GM23338 (cell line): ENCODE measurements around the gene SMIM10. TPM values are rescaled to one million over a fixed set of nuclear protein-coding genes. Genes with fewer than 3 reads are reported as not detected.

ENCODE experiments used
- ATAC-seq: fragments of 200-7000 bp; cut with Tn5 transposase; 3 replicates; pipeline ENCODE4 v1.9.1; 2020
- DNase-seq: peaks from one replicate; pipeline ENCODE4 v3.0.0-alpha.2; 2015; ENCODE audit warnings: low spot score
- H2AFZ ChIP-seq: fragments of 200-600 bp; sonication (generic); 2 replicates; pipeline ENCODE4 v1.8.0; 2016; ENCODE audit warnings: antibody characterized with exemption, mild to moderate bottlenecking, moderate library complexity
- H3F3A ChIP-seq: fragments of 200-600 bp; sonication (generic); replicated peaks from 2 replicates; pipeline ENCODE4 v1.8.0; 2017; ENCODE audit warnings: antibody characterized with exemption, mixed run types, low read depth
- H3K27ac ChIP-seq: fragments of 200-600 bp; sonication (generic); 2 replicates; pipeline ENCODE4 v1.6.1; 2016; ENCODE audit warnings: low read depth
- H3K27me3 ChIP-seq: fragments of 200-600 bp; sonication (generic); 2 replicates; pipeline ENCODE4 v1.8.0; 2016; ENCODE audit warnings: mild to moderate bottlenecking, mixed run types, moderate library complexity; ENCODE audit not compliant: insufficient read depth
- H3K36me3 ChIP-seq: fragments of 200-600 bp; sonication (generic); 2 replicates; pipeline ENCODE4 v1.8.0; 2016; ENCODE audit warnings: mild to moderate bottlenecking; ENCODE audit not compliant: insufficient read depth
- H3K4me1 ChIP-seq: fragments of 200-600 bp; sonication (generic); 2 replicates; pipeline ENCODE4 v1.8.0; 2016; ENCODE audit warnings: mild to moderate bottlenecking, moderate library complexity; ENCODE audit not compliant: insufficient read depth
- H3K4me2 ChIP-seq: fragments of 200-600 bp; sonication (generic); 2 replicates; pipeline ENCODE4 v1.7.1; 2017; ENCODE audit warnings: mixed run types
- H3K4me3 ChIP-seq: fragments of 200-600 bp; sonication (generic); 2 replicates; pipeline ENCODE4 v1.6.1; 2016; ENCODE audit warnings: mixed run types
- H3K79me2 ChIP-seq: fragments of 200-600 bp; sonication (generic); replicated peaks from 2 replicates; pipeline ENCODE4 v1.8.0; 2017; ENCODE audit warnings: mild to moderate bottlenecking; ENCODE audit not compliant: insufficient read depth
- H3K9me2 ChIP-seq: fragments of 200-600 bp; sonication (generic); 2 replicates; pipeline ENCODE4 v1.8.0; 2017; ENCODE audit not compliant: insufficient read depth
- H4K20me1 ChIP-seq: fragments of 200-600 bp; sonication (generic); replicated peaks from 2 replicates; pipeline ENCODE4 v1.8.0; 2017; ENCODE audit warnings: mild to moderate bottlenecking; ENCODE audit not compliant: insufficient read depth
- H3K27ac Mint-ChIP-seq: 2 replicates; pipeline ENCODE4 v1.8.0; 2020; ENCODE audit warnings: inconsistent platforms, mild to moderate bottlenecking, moderate library complexity, mixed read lengths
- H3K27me3 Mint-ChIP-seq: 3 replicates; pipeline ENCODE4 v1.8.0; 2022; ENCODE audit warnings: low read depth, mild to moderate bottlenecking, moderate library complexity, mixed read lengths, inconsistent platforms; ENCODE audit not compliant: insufficient read depth, poor library complexity
- H3K36me3 Mint-ChIP-seq: 3 replicates; pipeline ENCODE4 v1.8.0; 2021; ENCODE audit warnings: low read depth, mild to moderate bottlenecking, inconsistent platforms, moderate library complexity, mixed read lengths
- H3K4me1 Mint-ChIP-seq: 3 replicates; pipeline ENCODE4 v1.8.0; 2020; ENCODE audit warnings: mild to moderate bottlenecking, inconsistent platforms, mixed read lengths
- H3K4me3 Mint-ChIP-seq: 3 replicates; pipeline ENCODE4 v1.8.0; 2021; ENCODE audit warnings: moderate library complexity, mild to moderate bottlenecking, inconsistent platforms, mixed read lengths
- H3K9me3 Mint-ChIP-seq: 3 replicates; pipeline ENCODE4 v1.8.0; 2020; ENCODE audit warnings: moderate library complexity, mild to moderate bottlenecking, inconsistent platforms, mixed read lengths
- CREB1 ChIP-seq: fragments of 250-450 bp; sonication (Bioruptor Pico); IDR thresholded peaks from 2 replicates; pipeline ENCODE4 v1.5.0; 2020; ENCODE audit warnings: low read depth, mild to moderate bottlenecking, moderate library complexity
- CTCF ChIP-seq, 2 experiments: fragments of 200-600 bp in 1 of 2; sonication (generic) in 1 of 2; conservative IDR thresholded peaks; 2 replicates each; pipeline versions ENCODE4 v1.5.1 to v1.6.1; 2016 to 2017; ENCODE audit warnings: antibody characterized with exemption in 2 of 2, low read depth in 2 of 2, mild to moderate bottlenecking in 2 of 2, moderate library complexity in 1 of 2
- EZH2 ChIP-seq: fragments of 200-600 bp; sonication (generic); IDR thresholded peaks from one replicate; pipeline ENCODE4 v1.8.0; 2017; ENCODE audit warnings: antibody characterized with exemption, mild to moderate bottlenecking, low read depth; ENCODE audit not compliant: unreplicated experiment
- EZH2phosphoT487 ChIP-seq: fragments of 200-600 bp; sonication (generic); IDR thresholded peaks from one replicate; pipeline ENCODE4 v1.8.1; 2018; ENCODE audit warnings: antibody characterized with exemption; ENCODE audit not compliant: unreplicated experiment
- POLR2AphosphoS5 ChIP-seq: IDR thresholded peaks from 2 replicates; pipeline ENCODE4 v1.6.1; 2016; ENCODE audit warnings: antibody characterized with exemption, low read depth
- REST ChIP-seq: IDR thresholded peaks from one replicate; pipeline ENCODE4 v1.6.1; 2018; ENCODE audit warnings: antibody characterized with exemption; ENCODE audit not compliant: unreplicated experiment
- ZNF114 ChIP-seq: fragments of 250-450 bp; sonication (Bioruptor Pico); IDR thresholded peaks from 2 replicates; pipeline ENCODE4 v1.5.0; 2020; ENCODE audit warnings: mild to moderate bottlenecking, moderate library complexity
- polyA plus RNA-seq: library from polyadenylated mRNA; unstranded; fragments of >200 nt; fragmentation: Nextera tagmentation; extraction: Ambion mirVana; gene quantifications from 2 replicates; pipeline ENCODE4 v1.2.1, GENCODE V29; 2016
- total RNA-seq: library from RNA; depleted of rRNA; stranded (reverse); fragments of >200 nt; shearing (Covaris generic); gene quantifications from 2 replicates; pipeline ENCODE4 v1.2.3, GENCODE V29; 2014
- TF ChIP-seq, protein P1 (sequence below): IDR thresholded peaks from 2 replicates; pipeline ENCODE4 v1.6.1; 2016; ENCODE audit warnings: antibody characterized with exemption
- TF ChIP-seq, protein P2 (sequence below): fragments of 250-450 bp; sonication (Bioruptor Pico); IDR thresholded peaks from 2 replicates; pipeline ENCODE4 v1.5.0; 2020; ENCODE audit warnings: mild to moderate bottlenecking, moderate library complexity

Gene SMIM10
- total and polyA plus RNA-seq, 2 experiments from 2014 or later = 1.7 to 4.8 TPM

DNA sequence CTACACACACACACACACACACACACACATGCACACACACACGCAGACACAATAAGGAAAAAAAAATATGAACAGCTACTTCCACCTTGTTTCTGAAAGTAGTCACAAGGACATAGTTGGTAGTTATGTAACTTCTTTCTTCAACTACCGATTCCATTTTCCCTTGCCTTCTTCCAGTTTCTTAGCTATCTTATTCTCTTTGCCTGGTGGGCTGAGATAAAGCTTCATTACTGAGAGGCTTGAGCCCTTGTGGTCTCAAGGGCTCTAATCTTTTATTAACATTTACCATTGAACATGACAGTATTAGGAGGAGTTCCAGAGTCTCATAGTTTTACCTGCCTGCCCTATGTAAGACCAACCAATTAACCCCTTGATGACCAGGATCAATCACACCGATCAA lies 8.9 kb upstream of the SMIM10 start (continued):
- TF ChIP-seq, protein P1, sequence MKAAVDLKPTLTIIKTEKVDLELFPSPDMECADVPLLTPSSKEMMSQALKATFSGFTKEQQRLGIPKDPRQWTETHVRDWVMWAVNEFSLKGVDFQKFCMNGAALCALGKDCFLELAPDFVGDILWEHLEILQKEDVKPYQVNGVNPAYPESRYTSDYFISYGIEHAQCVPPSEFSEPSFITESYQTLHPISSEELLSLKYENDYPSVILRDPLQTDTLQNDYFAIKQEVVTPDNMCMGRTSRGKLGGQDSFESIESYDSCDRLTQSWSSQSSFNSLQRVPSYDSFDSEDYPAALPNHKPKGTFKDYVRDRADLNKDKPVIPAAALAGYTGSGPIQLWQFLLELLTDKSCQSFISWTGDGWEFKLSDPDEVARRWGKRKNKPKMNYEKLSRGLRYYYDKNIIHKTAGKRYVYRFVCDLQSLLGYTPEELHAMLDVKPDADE = no peak
- TF ChIP-seq REST (no peak), CREB1 (CRISPR knock-in tag) (no peak), EZH2 (no peak)

DNA sequence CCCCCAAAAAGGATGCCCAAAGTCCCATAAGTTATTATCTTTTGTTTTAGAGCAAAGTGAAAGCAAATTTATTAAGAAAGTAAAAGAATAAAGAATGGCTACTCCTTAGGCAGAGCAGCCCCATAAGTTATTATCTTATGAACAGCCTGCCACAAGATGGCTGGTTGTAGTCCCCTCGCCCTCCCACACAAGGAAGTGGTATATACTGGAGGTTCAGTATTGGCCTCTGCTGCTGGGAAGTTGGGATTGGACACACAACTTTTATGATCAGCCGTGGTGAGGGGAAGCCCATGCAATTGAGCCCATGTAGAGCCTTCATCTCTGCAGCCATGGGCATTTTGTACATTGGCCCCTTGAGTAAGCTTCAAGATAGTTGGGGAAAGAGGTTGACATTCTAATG lies 8.0 kb upstream of the SMIM10 start:
- H3K79me2 ChIP-seq = no peaks in the 10 kb centered on the region
- H3K27ac ChIP-seq = no peak overlapping the region
- Mint-ChIP-seq H3K36me3 (no peaks in the 10 kb centered on the region), H3K4me3 (no peak overlapping the region), H3K27me3 (no peaks in the 10 kb centered on the region), H3K9me3 (no peaks in the 10 kb centered on the region), H3K27ac (no peak overlapping the region), H3K4me1 (no peaks in the 10 kb centered on the region)
- no peak overlapping the region for H3K4me2 ChIP-seq
- DNase-seq (no peak), ATAC-seq (no peak)
- no peak overlapping the region for H3K4me3 ChIP-seq
- no peak overlapping the region for H2AFZ ChIP-seq
- no peaks in the 10 kb centered on the region for H3F3A ChIP-seq
- no peaks in the 10 kb centered on the region for H3K4me1 ChIP-seq
- no peaks in the 10 kb centered on the region for H3K9me2 ChIP-seq
- H3K27me3 ChIP-seq = no peaks in the 10 kb centered on the region
- H3K36me3 ChIP-seq = no peaks in the 10 kb centered on the region
- no peaks in the 10 kb centered on the region for H4K20me1 ChIP-seq
- no peak for TF ChIP-seq EZH2phosphoT487
- TF ChIP-seq CTCF (conservative IDR thresholded peaks at IDR 0.05; ENCODE audit: low read depth in 2 of 2) = no peak
- no peak for TF ChIP-seq POLR2AphosphoS5
- no peak for TF ChIP-seq REST
- TF ChIP-seq ZNF114 (CRISPR knock-in tag) = no peak
- TF ChIP-seq, protein P2, sequence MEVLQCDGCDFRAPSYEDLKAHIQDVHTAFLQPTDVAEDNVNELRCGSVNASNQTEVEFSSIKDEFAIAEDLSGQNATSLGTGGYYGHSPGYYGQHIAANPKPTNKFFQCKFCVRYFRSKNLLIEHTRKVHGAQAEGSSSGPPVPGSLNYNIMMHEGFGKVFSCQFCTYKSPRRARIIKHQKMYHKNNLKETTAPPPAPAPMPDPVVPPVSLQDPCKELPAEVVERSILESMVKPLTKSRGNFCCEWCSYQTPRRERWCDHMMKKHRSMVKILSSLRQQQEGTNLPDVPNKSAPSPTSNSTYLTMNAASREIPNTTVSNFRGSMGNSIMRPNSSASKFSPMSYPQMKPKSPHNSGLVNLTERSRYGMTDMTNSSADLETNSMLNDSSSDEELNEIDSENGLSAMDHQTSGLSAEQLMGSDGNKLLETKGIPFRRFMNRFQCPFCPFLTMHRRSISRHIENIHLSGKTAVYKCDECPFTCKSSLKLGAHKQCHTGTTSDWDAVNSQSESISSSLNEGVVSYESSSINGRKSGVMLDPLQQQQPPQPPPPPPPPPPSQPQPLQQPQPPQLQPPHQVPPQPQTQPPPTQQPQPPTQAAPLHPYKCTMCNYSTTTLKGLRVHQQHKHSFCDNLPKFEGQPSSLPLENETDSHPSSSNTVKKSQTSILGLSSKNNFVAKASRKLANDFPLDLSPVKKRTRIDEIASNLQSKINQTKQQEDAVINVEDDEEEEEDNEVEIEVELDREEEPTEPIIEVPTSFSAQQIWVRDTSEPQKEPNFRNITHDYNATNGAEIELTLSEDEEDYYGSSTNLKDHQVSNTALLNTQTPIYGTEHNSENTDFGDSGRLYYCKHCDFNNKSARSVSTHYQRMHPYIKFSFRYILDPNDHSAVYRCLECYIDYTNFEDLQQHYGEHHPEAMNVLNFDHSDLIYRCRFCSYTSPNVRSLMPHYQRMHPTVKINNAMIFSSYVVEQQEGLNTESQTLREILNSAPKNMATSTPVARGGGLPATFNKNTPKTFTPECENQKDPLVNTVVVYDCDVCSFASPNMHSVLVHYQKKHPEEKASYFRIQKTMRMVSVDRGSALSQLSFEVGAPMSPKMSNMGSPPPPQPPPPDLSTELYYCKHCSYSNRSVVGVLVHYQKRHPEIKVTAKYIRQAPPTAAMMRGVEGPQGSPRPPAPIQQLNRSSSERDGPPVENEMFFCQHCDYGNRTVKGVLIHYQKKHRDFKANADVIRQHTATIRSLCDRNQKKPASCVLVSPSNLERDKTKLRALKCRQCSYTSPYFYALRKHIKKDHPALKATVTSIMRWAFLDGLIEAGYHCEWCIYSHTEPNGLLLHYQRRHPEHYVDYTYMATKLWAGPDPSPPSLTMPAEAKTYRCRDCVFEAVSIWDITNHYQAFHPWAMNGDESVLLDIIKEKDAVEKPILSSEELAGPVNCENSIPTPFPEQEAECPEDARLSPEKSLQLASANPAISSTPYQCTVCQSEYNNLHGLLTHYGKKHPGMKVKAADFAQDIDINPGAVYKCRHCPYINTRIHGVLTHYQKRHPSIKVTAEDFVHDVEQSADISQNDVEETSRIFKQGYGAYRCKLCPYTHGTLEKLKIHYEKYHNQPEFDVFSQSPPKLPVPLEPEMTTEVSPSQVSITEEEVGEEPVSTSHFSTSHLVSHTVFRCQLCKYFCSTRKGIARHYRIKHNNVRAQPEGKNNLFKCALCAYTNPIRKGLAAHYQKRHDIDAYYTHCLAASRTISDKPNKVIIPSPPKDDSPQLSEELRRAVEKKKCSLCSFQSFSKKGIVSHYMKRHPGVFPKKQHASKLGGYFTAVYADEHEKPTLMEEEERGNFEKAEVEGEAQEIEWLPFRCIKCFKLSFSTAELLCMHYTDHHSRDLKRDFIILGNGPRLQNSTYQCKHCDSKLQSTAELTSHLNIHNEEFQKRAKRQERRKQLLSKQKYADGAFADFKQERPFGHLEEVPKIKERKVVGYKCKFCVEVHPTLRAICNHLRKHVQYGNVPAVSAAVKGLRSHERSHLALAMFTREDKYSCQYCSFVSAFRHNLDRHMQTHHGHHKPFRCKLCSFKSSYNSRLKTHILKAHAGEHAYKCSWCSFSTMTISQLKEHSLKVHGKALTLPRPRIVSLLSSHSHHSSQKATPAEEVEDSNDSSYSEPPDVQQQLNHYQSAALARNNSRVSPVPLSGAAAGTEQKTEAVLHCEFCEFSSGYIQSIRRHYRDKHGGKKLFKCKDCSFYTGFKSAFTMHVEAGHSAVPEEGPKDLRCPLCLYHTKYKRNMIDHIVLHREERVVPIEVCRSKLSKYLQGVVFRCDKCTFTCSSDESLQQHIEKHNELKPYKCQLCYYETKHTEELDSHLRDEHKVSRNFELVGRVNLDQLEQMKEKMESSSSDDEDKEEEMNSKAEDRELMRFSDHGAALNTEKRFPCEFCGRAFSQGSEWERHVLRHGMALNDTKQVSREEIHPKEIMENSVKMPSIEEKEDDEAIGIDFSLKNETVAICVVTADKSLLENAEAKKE (CRISPR knock-in tag) = no peak
